Dendritic cell treated with granulocyte-macrophage colony-stimulating factor and Interleukin-4, amounts not matched to agents 40 ng/mL and 50 ng/mL, for 4 days (primary cell): ENCODE measurements around the gene IRF4.
"Not testable (repeated sequence)": the region's sequence is repeated elsewhere in the genome, so short reads cannot be mapped to it uniquely, and the experiment has no call there.

Experiments used
- H3K27ac Mint-ChIP-seq: one replicate; pipeline ENCODE4 v1.8.0; 2022; ENCODE audit warnings: mild to moderate bottlenecking, mixed read lengths
- H3K27me3 Mint-ChIP-seq: one replicate; pipeline ENCODE4 v1.8.0; 2022; ENCODE audit warnings: mild to moderate bottlenecking, mixed read lengths
- H3K36me3 Mint-ChIP-seq: one replicate; pipeline ENCODE4 v1.8.0; 2022; ENCODE audit warnings: low read depth, mixed read lengths
- H3K4me1 Mint-ChIP-seq: one replicate; pipeline ENCODE4 v1.8.0; 2022; ENCODE audit warnings: low read depth, mixed read lengths
- H3K4me3 Mint-ChIP-seq: one replicate; pipeline ENCODE4 v1.8.0; 2022; ENCODE audit warnings: mild to moderate bottlenecking, moderate library complexity, mixed read lengths
- H3K9me3 Mint-ChIP-seq: one replicate; pipeline ENCODE4 v1.8.0; 2022; ENCODE audit warnings: mixed read lengths
- intact Hi-C: fragments of 100-400 bp; cut with micrococcal nuclease; formaldehyde crosslinking; loops from one replicate; pipeline ENCODE4 v1.15.0; 2022

IRF4 gene

GRCh38 chr6:366389-367297 lies 24.9 kb upstream of the IRF4 start:
- Mint-ChIP-seq H3K27me3 (peaks cover 48% of the 10 kb centered on the region), H3K4me1 (peaks cover 3% of the 10 kb centered on the region), H3K36me3 (peaks cover 4% of the 10 kb centered on the region), H3K9me3 (peaks cover 31% of the 10 kb centered on the region), H3K27ac (no peak overlapping the region), H3K4me3 (no peak overlapping the region)
- intact Hi-C loops: no loop called here

GRCh38 chr6:367298-367794 lies 24.2 kb upstream of the IRF4 start:
- Mint-ChIP-seq H3K4me1 (peaks cover 6% of the 10 kb centered on the region), H3K4me3 (no peak overlapping the region), H3K36me3 (no peaks in the 10 kb centered on the region), H3K27ac (no peak overlapping the region), H3K9me3 (peaks cover 29% of the 10 kb centered on the region), H3K27me3 (peaks cover 54% of the 10 kb centered on the region)
- intact Hi-C loops: no loop called here

- Mint-ChIP-seq H3K4me1 (peaks cover 13% of the 10 kb centered on the region), H3K4me3 (no peak overlapping the region), H3K36me3 (no peaks in the 10 kb centered on the region), H3K9me3 (peaks cover 22% of the 10 kb centered on the region), H3K27ac (no peak overlapping the region), H3K27me3 (peaks cover 58% of the 10 kb centered on the region)
- intact Hi-C loops: no loop called here
Observed at GRCh38 chr6:367891-368630, 23.5 kb upstream of the IRF4 start.

GRCh38 chr6:369559-370431 lies 21.8 kb upstream of the IRF4 start:
- H3K36me3 Mint-ChIP-seq: no peaks in the 10 kb centered on the region
- H3K9me3 Mint-ChIP-seq: peaks cover 9% of the 10 kb centered on the region
- no peak overlapping the region for H3K4me3 Mint-ChIP-seq
- intact Hi-C loops: no loop called here
- H3K27ac Mint-ChIP-seq: no peak overlapping the region
- H3K27me3 Mint-ChIP-seq: peaks cover 64% of the 10 kb centered on the region
- peaks cover 14% of the 10 kb centered on the region for H3K4me1 Mint-ChIP-seq

GRCh38 chr6:370555-370954 lies 21.0 kb upstream of the IRF4 start:
- Mint-ChIP-seq H3K9me3 (peaks cover 9% of the 10 kb centered on the region), H3K4me1 (peaks cover 14% of the 10 kb centered on the region), H3K36me3 (no peaks in the 10 kb centered on the region), H3K27me3 (peaks cover 69% of the 10 kb centered on the region), H3K27ac (no peak overlapping the region), H3K4me3 (no peak overlapping the region)
- intact Hi-C loops: no loop called here

- H3K36me3 Mint-ChIP-seq, H3K4me3 Mint-ChIP-seq, H3K27ac Mint-ChIP-seq, intact Hi-C loops, H3K9me3 Mint-ChIP-seq: not testable (repeated sequence)
- peaks cover 15% of the 10 kb centered on the region for H3K4me1 Mint-ChIP-seq
- H3K27me3 Mint-ChIP-seq: peaks cover 65% of the 10 kb centered on the region
Observed at GRCh38 chr6:371851-372250, 19.7 kb upstream of the IRF4 start.

- H3K27ac Mint-ChIP-seq: peak overlapping the region; percentile 1
- no peak overlapping the region for H3K4me3 Mint-ChIP-seq
- intact Hi-C loops: no loop called here
- H3K9me3 Mint-ChIP-seq: peaks cover 9% of the 10 kb centered on the region
- H3K4me1 Mint-ChIP-seq: peaks cover 20% of the 10 kb centered on the region
- peaks cover 66% of the 10 kb centered on the region for H3K27me3 Mint-ChIP-seq
- no peaks in the 10 kb centered on the region for H3K36me3 Mint-ChIP-seq
Observed at GRCh38 chr6:372336-372911, 19.1 kb upstream of the IRF4 start.

GRCh38 chr6:373031-373430 lies 18.5 kb upstream of the IRF4 start:
- peaks cover 63% of the 10 kb centered on the region for H3K27me3 Mint-ChIP-seq
- peaks cover 9% of the 10 kb centered on the region for H3K9me3 Mint-ChIP-seq
- H3K4me1 Mint-ChIP-seq: peaks cover 20% of the 10 kb centered on the region
- H3K27ac Mint-ChIP-seq: peak overlapping the region; percentile 1
- H3K36me3 Mint-ChIP-seq: no peaks in the 10 kb centered on the region
- no peak overlapping the region for H3K4me3 Mint-ChIP-seq
- intact Hi-C loops: no loop called here

GRCh38 chr6:373773-374724 lies 17.5 kb upstream of the IRF4 start:
- peaks cover 68% of the 10 kb centered on the region for H3K27me3 Mint-ChIP-seq
- no peak overlapping the region for H3K27ac Mint-ChIP-seq
- H3K36me3 Mint-ChIP-seq: no peaks in the 10 kb centered on the region
- intact Hi-C loops: no loop called here
- peaks cover 20% of the 10 kb centered on the region for H3K4me1 Mint-ChIP-seq
- H3K4me3 Mint-ChIP-seq: no peak overlapping the region
- H3K9me3 Mint-ChIP-seq: peaks cover 9% of the 10 kb centered on the region

- H3K4me1 Mint-ChIP-seq: peaks cover 28% of the 10 kb centered on the region
- intact Hi-C loops: no loop called here
- H3K9me3 Mint-ChIP-seq: peaks cover 9% of the 10 kb centered on the region
- no peak overlapping the region for H3K27ac Mint-ChIP-seq
- peaks cover 71% of the 10 kb centered on the region for H3K27me3 Mint-ChIP-seq
- H3K36me3 Mint-ChIP-seq: no peaks in the 10 kb centered on the region
- no peak overlapping the region for H3K4me3 Mint-ChIP-seq
Observed at GRCh38 chr6:374956-375355, 16.6 kb upstream of the IRF4 start.

GRCh38 chr6:376827-377640 lies 14.5 kb upstream of the IRF4 start:
- peaks cover 73% of the 10 kb centered on the region for H3K27me3 Mint-ChIP-seq
- intact Hi-C loops: no loop called here
- H3K9me3 Mint-ChIP-seq: no peaks in the 10 kb centered on the region
- no peaks in the 10 kb centered on the region for H3K36me3 Mint-ChIP-seq
- H3K4me3 Mint-ChIP-seq: no peak overlapping the region
- H3K4me1 Mint-ChIP-seq: peaks cover 25% of the 10 kb centered on the region
- no peak overlapping the region for H3K27ac Mint-ChIP-seq

GRCh38 chr6:377641-378020 lies 13.9 kb upstream of the IRF4 start:
- Mint-ChIP-seq H3K4me1 (peaks cover 19% of the 10 kb centered on the region), H3K27me3 (peaks cover 72% of the 10 kb centered on the region)
- intact Hi-C loops, H3K27ac Mint-ChIP-seq, H3K36me3 Mint-ChIP-seq, H3K4me3 Mint-ChIP-seq, H3K9me3 Mint-ChIP-seq: not testable (repeated sequence)
